HCT116 (cell line): Measurements from ENCODE around the gene AIRE. TPM values are rescaled to one million over a fixed set of nuclear protein-coding genes. Genes with fewer than 3 reads are reported as not detected.

Experiments used
- ATAC-seq: fragments of 200-7000 bp; cut with Tn5 transposase; 2 replicates; pipeline ENCODE4 v1.9.1; 2020; ENCODE audit warnings: mild to moderate bottlenecking, moderate library complexity
- BruUV-seq: library from RNA; stranded (reverse); fragments of 400-500 nt; replicated peaks from 2 replicates; lab custom pipeline; 2021; lab: Mats Ljungman, UMichigan
- CTCF ChIA-PET: fragments of 300-600 bp; sonication (Branson Sonifier 250); formaldehyde crosslinking; loops from one replicate; lab custom pipeline; 2021; ENCODE audit warnings: antibody characterized with exemption; lab: Charles Lee
- POLR2A ChIA-PET: fragments of 300-600, 350-600 bp; sonication (Branson Sonifier 250); formaldehyde crosslinking; loops from one replicate; lab custom pipeline; 2021; ENCODE audit warnings: antibody characterized with exemption; lab: Charles Lee
- RAD21 ChIA-PET, 2 experiments: fragments of 300-600 bp; sonication (Branson Sonifier 250); formaldehyde crosslinking; loops; one replicate each; lab custom pipeline; 2023; ENCODE audit warnings: low total read pairs in 2 of 2; ENCODE audit not compliant: uncharacterized antibody in 2 of 2, unreplicated experiment in 2 of 2, low non-redundant PET in 1 of 2; lab: Charles Lee
- DNase-seq: peaks from one replicate; pipeline ENCODE4 v3.0.0-alpha.2; 2010; ENCODE audit warnings: low read depth, low spot score
- H2AFZ ChIP-seq: fragments of 200-600 bp; shearing (Covaris generic), sonication (generic); 2 replicates; pipeline ENCODE4 v1.6.1; 2017; ENCODE audit warnings: low read depth, mixed run types, mixed read lengths, antibody characterized with exemption, low read length; ENCODE audit not compliant: poor library complexity, severe bottlenecking
- H3K27ac ChIP-seq: 2 replicates; pipeline ENCODE4 v1.5.1; 2012; ENCODE audit warnings: low read depth, low read length
- H3K27me3 ChIP-seq: fragments of 200-600 bp; sonication (generic); 2 replicates; pipeline ENCODE4 v1.6.1; 2016; ENCODE audit warnings: mixed run types, low read length, mixed read lengths; ENCODE audit not compliant: insufficient read depth
- H3K36me3 ChIP-seq, 2 experiments: fragments of 200-500 bp in 1 of 2; fragments of 200-600 bp in 1 of 2; sonication (Bioruptor generic) in 1 of 2; sonication (generic) in 1 of 2; 2 replicates each; pipeline versions ENCODE4 v1.5.1 to v1.6.1; 2014 to 2016; ENCODE audit warnings: low read length in 2 of 2, inconsistent platforms in 1 of 2, mixed read lengths in 1 of 2, mixed run types in 1 of 2; ENCODE audit not compliant: insufficient read depth in 2 of 2, control insufficient read depth in 1 of 2
- H3K4me1 ChIP-seq, 2 experiments: fragments of 200-600 bp in 1 of 2; sonication (generic) in 1 of 2; 2 replicates each; pipeline versions ENCODE4 v1.5.1 to v1.6.1; 2012 to 2017; ENCODE audit warnings: low read length in 2 of 2, inconsistent platforms in 1 of 2, mild to moderate bottlenecking in 1 of 2, mixed read lengths in 1 of 2, mixed run types in 1 of 2, moderate library complexity in 1 of 2; ENCODE audit not compliant: insufficient read depth in 2 of 2, control insufficient read depth in 1 of 2
- H3K4me2 ChIP-seq: fragments of 200-600 bp; sonication (generic); 2 replicates; pipeline ENCODE4 v1.6.1; 2017; ENCODE audit warnings: mixed run types, low read length, mixed read lengths
- H3K4me3 ChIP-seq, 2 experiments: fragments of 200-600 bp in 1 of 2; sonication (generic) in 1 of 2; replicated peaks in 1 of 2; 2 replicates each; pipeline ENCODE4 v1.5.1; 2011 to 2016; ENCODE audit warnings: low read length in 2 of 2, control low read depth in 1 of 2, low read depth in 1 of 2, mild to moderate bottlenecking in 1 of 2, mixed read lengths in 1 of 2, mixed run types in 1 of 2
- H3K79me2 ChIP-seq: fragments of 200-600 bp; sonication (generic); 2 replicates; pipeline ENCODE4 v1.6.1; 2017; ENCODE audit warnings: mild to moderate bottlenecking, mixed run types, low read length, moderate library complexity, mixed read lengths; ENCODE audit not compliant: insufficient read depth
- H3K9ac ChIP-seq: fragments of 200-600 bp; sonication (generic); 2 replicates; pipeline ENCODE4 v1.6.1; 2016; ENCODE audit warnings: low read length, mixed read lengths
- H3K9me2 ChIP-seq: fragments of 200-600 bp; sonication (generic), shearing (Covaris generic); 2 replicates; pipeline ENCODE4 v1.6.1; 2017; ENCODE audit warnings: mixed run types, mild to moderate bottlenecking, moderate library complexity; ENCODE audit not compliant: insufficient read depth
- H3K9me3 ChIP-seq, 2 experiments: fragments of 200-500 bp in 1 of 2; fragments of 200-600 bp in 1 of 2; sonication (Bioruptor generic) in 1 of 2; sonication (generic) in 1 of 2; 2 replicates each; pipeline ENCODE4 v1.6.1; 2014 to 2017; ENCODE audit warnings: low read length in 2 of 2, mixed read lengths in 2 of 2, inconsistent platforms in 1 of 2, low read depth in 1 of 2, mild to moderate bottlenecking in 1 of 2, mixed run types in 1 of 2, moderate library complexity in 1 of 2; ENCODE audit not compliant: control insufficient read depth in 1 of 2, insufficient read depth in 1 of 2
- H4K20me1 ChIP-seq: fragments of 200-600 bp; sonication (generic), shearing (Covaris generic); 2 replicates; pipeline ENCODE4 v1.6.1; 2017; ENCODE audit warnings: mixed run types, mild to moderate bottlenecking, moderate library complexity; ENCODE audit not compliant: insufficient read depth
- CEBPB ChIP-seq: IDR thresholded peaks from 2 replicates; pipeline ENCODE4 v1.6.1; 2012; ENCODE audit warnings: low read depth
- CTCF ChIP-seq, 3 experiments: fragments of 200-600 bp in 1 of 3; sonication (generic) in 1 of 3; IDR thresholded peaks in 2 of 3; conservative IDR thresholded peaks in 1 of 3; 2 replicates each; pipeline ENCODE4 v1.5.1; 2012 to 2017; ENCODE audit warnings: low read depth in 2 of 3, low read length in 2 of 3, antibody characterized with exemption in 1 of 3, borderline replicate concordance in 1 of 3, control low read depth in 1 of 3, mild to moderate bottlenecking in 1 of 3, mixed read lengths in 1 of 3, mixed run types in 1 of 3, moderate library complexity in 1 of 3; ENCODE audit not compliant: insufficient read depth in 1 of 3
- ELF1 ChIP-seq: IDR thresholded peaks from 2 replicates; pipeline ENCODE4 v1.6.1; 2012; ENCODE audit warnings: low read depth, borderline replicate concordance
- FOSL1 ChIP-seq: IDR thresholded peaks from 2 replicates; pipeline ENCODE4 v1.6.1; 2012; ENCODE audit warnings: low read depth
- JUND ChIP-seq: IDR thresholded peaks from 2 replicates; pipeline ENCODE4 v1.6.1; 2012
- POLR2AphosphoS5 ChIP-seq: IDR thresholded peaks from 2 replicates; pipeline ENCODE4 v1.6.1; 2011; ENCODE audit warnings: mild to moderate bottlenecking, low read depth, low read length, moderate library complexity
- SIN3A ChIP-seq: IDR thresholded peaks from 2 replicates; pipeline ENCODE4 v1.6.1; 2012; ENCODE audit warnings: low read depth
- SRF ChIP-seq: IDR thresholded peaks from 2 replicates; pipeline ENCODE4 v1.6.1; 2012; ENCODE audit warnings: low read depth
- TCF7L2 ChIP-seq: IDR thresholded peaks from 2 replicates; pipeline ENCODE4 v1.7.0; 2011; ENCODE audit warnings: borderline replicate concordance, inconsistent platforms; ENCODE audit not compliant: insufficient read depth, insufficient read length; ENCODE audit errors: extremely low read depth
- YY1 ChIP-seq: IDR thresholded peaks from 2 replicates; pipeline ENCODE4 v1.6.1; 2011; ENCODE audit warnings: low read length, low read depth, moderate library complexity, mild to moderate bottlenecking; ENCODE audit not compliant: insufficient replicate concordance; ENCODE audit errors: extremely low read depth
- ZNF274 ChIP-seq: fragments of 200-500 bp; sonication (Bioruptor generic); IDR thresholded peaks from 2 replicates; pipeline ENCODE4 v1.6.1; 2014; ENCODE audit warnings: mild to moderate bottlenecking, low read depth, low read length, inconsistent platforms
- intact Hi-C: fragments of 100-400 bp; cut with micrococcal nuclease; formaldehyde crosslinking; loops from 2 replicates; pipeline ENCODE4 v1.10.0; 2022
- total RNA-seq: library from RNA; stranded (reverse); gene quantifications from one replicate; pipeline ENCODE4 v1.2.1, GENCODE V29; 2021; ENCODE audit not compliant: unreplicated experiment

AIRE gene
- total RNA-seq, 1 experiment from 2014 or later = not detected

DNA sequence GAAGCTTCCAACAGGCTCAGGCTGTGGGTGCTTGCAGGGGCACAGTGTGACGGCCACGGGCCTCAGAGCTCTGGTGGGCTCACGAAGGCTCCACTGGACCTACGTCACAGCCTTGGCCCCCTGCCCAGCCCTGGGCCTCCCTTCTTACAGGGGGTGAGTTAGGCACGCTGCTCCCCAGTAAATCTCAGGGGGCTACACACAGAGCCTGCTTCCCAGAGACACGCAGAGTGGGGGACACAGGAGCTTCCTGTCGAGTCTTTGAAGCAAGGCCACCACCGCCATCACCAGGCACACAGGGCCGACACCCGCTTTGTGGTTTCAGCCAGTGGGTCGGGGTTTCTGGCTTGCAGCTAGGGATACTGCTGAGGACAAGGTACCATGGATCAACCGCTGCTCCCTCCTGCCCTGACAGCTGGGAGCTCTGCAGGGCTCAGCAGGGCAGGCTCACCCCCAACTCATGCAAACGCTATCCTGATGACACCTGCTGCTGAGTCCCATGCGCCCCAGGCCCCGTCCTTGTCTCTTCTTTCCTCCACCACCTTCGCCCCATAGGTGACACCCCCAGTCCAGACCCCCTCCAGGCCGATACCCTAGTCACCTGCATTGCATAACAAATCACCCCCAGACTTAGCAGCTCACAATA, 59.0 kb downstream of the AIRE start:
- Histone ChIP-seq H3K27ac (no peak overlapping the region), H3K4me1 (peaks cover 8 to 10% of the 10 kb centered on the region in 2 experiments; a peak in 3 of 4 replicates), H3K27me3 (no peaks in the 10 kb centered on the region), H3K4me2 (no peak overlapping the region), H3K79me2 (no peaks in the 10 kb centered on the region)
- RAD21 ChIA-PET = no interaction called here
- CTCF ChIA-PET = no interaction called here
- no peak for TF ChIP-seq JUND
- no peak for TF ChIP-seq SIN3A
- TF ChIP-seq YY1 = no peak
- no peak for TF ChIP-seq CTCF (IDR thresholded peaks at IDR 0.05 in 2 of 3, conservative IDR thresholded peaks at IDR 0.05 in 1 of 3; ENCODE audit: borderline replicate concordance in 1 of 3, insufficient read depth in 1 of 3, low read depth in 2 of 3, low read length in 2 of 3)
- no peak for TF ChIP-seq ZNF274
- TF ChIP-seq TCF7L2 = no peak
- no peak for TF ChIP-seq FOSL1
- no peak for TF ChIP-seq SRF
- no peak for TF ChIP-seq CEBPB
- no peak for TF ChIP-seq POLR2AphosphoS5
- no peak for TF ChIP-seq ELF1
- TF ChIP-seq, all 23 proteins: peak for 0
- no peak overlapping the region for H2AFZ ChIP-seq
- no peaks in the 10 kb centered on the region for H4K20me1 ChIP-seq
- no peaks in the 10 kb centered on the region for H3K36me3 ChIP-seq
- no peaks in the 10 kb centered on the region for H3K9me2 ChIP-seq
- no TSS peak for BruUV-seq
- intact Hi-C loops = no loop called here
- POLR2A ChIA-PET = no interaction called here
- no peaks in the 10 kb centered on the region for H3K9me3 ChIP-seq
- ATAC-seq (no peak), DNase-seq (no peak)
- H3K4me3 ChIP-seq = no peak overlapping the region
- H3K9ac ChIP-seq = no peak overlapping the region
